HepG2 (cell line): Measurements from ENCODE around the gene WDR81. TPM values are rescaled to one million over a fixed set of nuclear protein-coding genes. Genes with fewer than 3 reads are reported as not detected.
A peak's percentile ranks its signal among the peaks of the same experiment; 100 is the strongest.

Experiments
- AKAP8 ChIP-seq: sonication (generic); formaldehyde crosslinking; IDR thresholded peaks from 2 replicates; pipeline ENCODE4 v1.5.1; 2020; ENCODE audit warnings: mild to moderate bottlenecking, missing genetic modification reagents
- CHD4 ChIP-seq: fragments of 200-600 bp; sonication (generic); IDR thresholded peaks from 2 replicates; pipeline ENCODE4 v1.7.0; 2017; ENCODE audit warnings: mild to moderate bottlenecking, low read length, borderline replicate concordance
- ERF ChIP-seq: IDR thresholded peaks from 2 replicates; pipeline ENCODE4 v1.6.1; 2018; ENCODE audit warnings: missing biosample characterization, missing genetic modification reagents
- KLF6 ChIP-seq: IDR thresholded peaks from 2 replicates; pipeline ENCODE4 v1.8.0; 2016; ENCODE audit warnings: missing biosample characterization, missing genetic modification reagents
- NCOR1 ChIP-seq: fragments of 200-600 bp; sonication (generic); IDR thresholded peaks from 2 replicates; pipeline ENCODE4 v1.7.0; 2017; ENCODE audit warnings: antibody characterized with exemption, low read length, borderline replicate concordance
- NFE2L1 ChIP-seq: sonication (generic); formaldehyde crosslinking; IDR thresholded peaks from 2 replicates; pipeline ENCODE4 v1.4.0; 2020; ENCODE audit warnings: missing genetic modification reagents, mild to moderate bottlenecking, borderline replicate concordance
- NFE2L2 ChIP-seq: fragments of 150-350 bp; IDR thresholded peaks from 2 replicates; pipeline ENCODE4 v1.6.1; 2014; ENCODE audit warnings: low read length
- POLR2G ChIP-seq: fragments of 200-400 bp; formaldehyde crosslinking; IDR thresholded peaks from 2 replicates; pipeline ENCODE4 v1.6.1; 2018; ENCODE audit warnings: mild to moderate bottlenecking, low read depth, low read length, moderate library complexity
- RXRB ChIP-seq: IDR thresholded peaks from 2 replicates; pipeline ENCODE4 v1.6.1; 2016; ENCODE audit warnings: borderline replicate concordance, missing genetic modification reagents, missing compliant biosample characterization
- SMYD3 ChIP-seq: sonication (generic); formaldehyde crosslinking; IDR thresholded peaks from 2 replicates; pipeline ENCODE4 v1.8.1; 2023; ENCODE audit warnings: mild to moderate bottlenecking, missing genetic modification reagents
- SRSF1 ChIP-seq: fragments of 200-400 bp; formaldehyde crosslinking; optimal IDR thresholded peaks from 2 replicates; pipeline ENCODE3; 2017; ENCODE audit warnings: mild to moderate bottlenecking, low read depth, low read length, moderate library complexity
- STAG1 ChIP-seq: sonication (generic); formaldehyde crosslinking; IDR thresholded peaks from 2 replicates; pipeline ENCODE4 v1.4.0; 2020; ENCODE audit warnings: missing genetic modification reagents
- TBP ChIP-seq: sonication (generic); formaldehyde crosslinking; IDR thresholded peaks from 2 replicates; pipeline ENCODE4 v1.5.0; 2020; ENCODE audit warnings: missing genetic modification reagents
- ZFAT ChIP-seq: sonication (generic); formaldehyde crosslinking; conservative IDR thresholded peaks from 2 replicates; pipeline ENCODE4 v1.8.1; 2023; ENCODE audit warnings: missing genetic modification reagents, inconsistent platforms
- ZFY ChIP-seq: sonication (generic); formaldehyde crosslinking; IDR thresholded peaks from 2 replicates; pipeline ENCODE4 v1.4.0; 2020; ENCODE audit warnings: missing genetic modification reagents
- ZKSCAN1 ChIP-seq: fragments of 150-350 bp; IDR thresholded peaks from 2 replicates; pipeline ENCODE4 v1.6.1; 2014; ENCODE audit warnings: low read length
- ZKSCAN8 ChIP-seq: IDR thresholded peaks from 2 replicates; pipeline ENCODE4 v1.6.1; 2016; ENCODE audit warnings: borderline replicate concordance, missing genetic modification reagents, missing compliant biosample characterization
- ZNF317 ChIP-seq: sonication (generic); formaldehyde crosslinking; IDR thresholded peaks from 2 replicates; pipeline ENCODE4 v1.5.0; 2020; ENCODE audit warnings: mild to moderate bottlenecking, missing genetic modification reagents
- ZNF318 ChIP-seq: sonication (generic); formaldehyde crosslinking; IDR thresholded peaks from 2 replicates; pipeline ENCODE4 v1.4.0; 2020; ENCODE audit warnings: mild to moderate bottlenecking, missing genetic modification reagents
- ZNF709 ChIP-seq: sonication (generic); formaldehyde crosslinking; IDR thresholded peaks from 2 replicates; pipeline ENCODE4 v1.5.0; 2020; ENCODE audit warnings: mild to moderate bottlenecking, missing genetic modification reagents
- ZNF775 ChIP-seq: sonication (generic); formaldehyde crosslinking; IDR thresholded peaks from 2 replicates; pipeline ENCODE4 v1.4.0; 2020; ENCODE audit warnings: missing genetic modification reagents, mild to moderate bottlenecking, moderate library complexity, borderline replicate concordance
- polyA plus RNA-seq, 8 experiments: library from polyadenylated mRNA; depleted of rRNA in 3 of 8; stranded (reverse) in 7 of 8; unstranded in 1 of 8; fragments of >200 nt; fragmentation: Illumina TruSeq in 4 of 8; extraction: Trizol in 4 of 8; gene quantifications; 2 replicates each; pipeline versions ENCODE4 v1.2.1 to v1.2.3, GENCODE V29; 2011 to 2016; ENCODE audit warnings: low read depth in 4 of 8, missing spikeins in 1 of 8, mixed read lengths in 1 of 8; ENCODE audit not compliant: insufficient read depth in 1 of 8
- total RNA-seq, 5 experiments: library from RNA; depleted of rRNA; stranded (reverse); fragments of >200 nt; fragmentation: Illumina TruSeq; extraction: Trizol; gene quantifications; 2 replicates each; pipeline ENCODE4 v1.2.3, GENCODE V29; 2016; ENCODE audit warnings: low read depth in 1 of 5
- TF ChIP-seq, protein P1 (sequence below): sonication (generic); formaldehyde crosslinking; conservative IDR thresholded peaks from 2 replicates; pipeline ENCODE4 v1.8.0; 2022; ENCODE audit warnings: mild to moderate bottlenecking, moderate library complexity, missing genetic modification reagents

The WDR81 gene
- total and polyA plus RNA-seq, 2 of the 13 experiments (the other 11 are each of a cell fraction or from before 2014, with no cell fraction given) = 9.1 to 16.7 TPM

DNA sequence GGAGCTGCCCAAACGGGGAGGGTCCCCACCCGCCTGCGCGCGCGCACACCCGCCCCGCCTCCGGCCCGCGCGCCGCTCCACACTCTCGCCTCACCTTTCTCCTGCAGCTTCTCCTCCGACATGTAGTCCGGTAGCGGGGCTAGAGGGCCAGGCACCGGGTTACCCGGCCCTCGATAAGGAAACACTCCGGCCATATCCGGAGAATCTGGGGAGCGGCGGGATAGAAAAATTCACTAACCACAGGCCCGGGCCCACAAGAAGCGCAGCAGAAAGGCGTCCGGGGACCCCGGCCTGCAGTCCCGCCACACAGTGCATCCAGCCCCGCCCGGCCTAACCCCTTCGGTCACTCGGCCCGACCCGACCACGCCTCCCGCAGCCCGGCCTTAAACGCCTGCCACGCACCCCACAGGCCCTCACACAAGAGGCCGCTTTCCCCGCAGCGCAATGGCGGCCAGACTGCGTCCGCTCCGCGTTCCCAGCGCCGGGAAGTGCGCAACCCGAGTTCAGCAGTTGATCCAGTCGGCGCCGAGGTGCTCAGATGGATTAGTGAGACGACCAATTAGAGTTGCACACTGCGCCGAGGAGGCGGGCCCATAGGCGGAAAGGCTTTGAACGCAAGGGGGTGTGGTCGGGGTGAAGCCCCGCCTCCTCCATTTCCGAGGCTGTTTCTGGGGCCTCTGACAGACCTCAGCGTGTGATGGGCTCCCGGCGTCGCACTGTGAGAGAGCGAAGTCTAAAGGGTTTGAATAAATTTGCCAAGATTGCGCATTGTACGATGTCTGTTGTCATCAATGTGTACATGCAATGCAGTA lies 39.9 kb upstream of the WDR81 start, which contains the start of gene PRPF8 (continued):
- TF ChIP-seq NFE2L2 (no peak), AKAP8 (CRISPR knock-in tag) (no peak), ZKSCAN1 (no peak), ZNF318 (CRISPR knock-in tag) (no peak), ZKSCAN8 (peak; percentile 43; the same call in 1 of the 2 replicates), ZNF775 (CRISPR knock-in tag) (no peak), RXRB (CRISPR knock-in tag) (peak; percentile 47; the same call in 1 of the 2 replicates), STAG1 (CRISPR knock-in tag) (0 out of 2 replicates have a peak, but pooled peaks have one; percentile 2), KLF6 (peak; percentile 68), SMYD3 (CRISPR knock-in tag) (no peak), ZFY (CRISPR knock-in tag) (peak; percentile 98), CHD4 (no peak), ZNF709 (CRISPR knock-in tag) (peak; percentile 75; the same call in 1 of the 2 replicates), ZNF317 (no peak), NFE2L1 (no peak), TBP (CRISPR knock-in tag) (no peak), POLR2G (peak; percentile 97), ERF (peak; percentile 87), ZFAT (no peak), SRSF1 (peak; percentile 90), NCOR1 (no peak; the same call in 1 of the 2 replicates)
- TF ChIP-seq, protein P1, sequence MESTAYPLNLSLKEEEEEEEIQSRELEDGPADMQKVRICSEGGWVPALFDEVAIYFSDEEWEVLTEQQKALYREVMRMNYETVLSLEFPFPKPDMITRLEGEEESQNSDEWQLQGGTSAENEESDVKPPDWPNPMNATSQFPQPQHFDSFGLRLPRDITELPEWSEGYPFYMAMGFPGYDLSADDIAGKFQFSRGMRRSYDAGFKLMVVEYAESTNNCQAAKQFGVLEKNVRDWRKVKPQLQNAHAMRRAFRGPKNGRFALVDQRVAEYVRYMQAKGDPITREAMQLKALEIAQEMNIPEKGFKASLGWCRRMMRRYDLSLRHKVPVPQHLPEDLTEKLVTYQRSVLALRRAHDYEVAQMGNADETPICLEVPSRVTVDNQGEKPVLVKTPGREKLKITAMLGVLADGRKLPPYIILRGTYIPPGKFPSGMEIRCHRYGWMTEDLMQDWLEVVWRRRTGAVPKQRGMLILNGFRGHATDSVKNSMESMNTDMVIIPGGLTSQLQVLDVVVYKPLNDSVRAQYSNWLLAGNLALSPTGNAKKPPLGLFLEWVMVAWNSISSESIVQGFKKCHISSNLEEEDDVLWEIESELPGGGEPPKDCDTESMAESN (CRISPR knock-in tag) = no peak
